HG03378 (cell line): ENCODE results near the gene ANKRD44.
"Not testable (repeated sequence)": the region's sequence is repeated elsewhere in the genome, so short reads cannot be mapped to it uniquely, and the experiment has no call there.

Experiments used
- ATAC-seq: cut with Tn5 transposase; IDR thresholded peaks from one replicate; pipeline ENCODE4 v1.9.1; 2021; ENCODE audit warnings: mild to moderate bottlenecking, moderate library complexity; ENCODE audit not compliant: unreplicated experiment

ANKRD44 gene

GRCh38 chr2:197310271-197310985 is at the start of gene ANKRD44:
ANKRD44 (minus strand) TSS chr2:197310780; CDS start chr2:197310604, 176 bp downstream.
- ATAC-seq: peak; percentile 49

GRCh38 chr2:197359859-197360258 is 49.3 kb upstream of the ANKRD44 start:
- no peak for ATAC-seq

GRCh38 chr2:197358931-197359330 is 48.4 kb upstream of the ANKRD44 start:
- ATAC-seq: no peak

GRCh38 chr2:197357986-197358385 is 47.4 kb upstream of the ANKRD44 start:
- ATAC-seq: no peak

GRCh38 chr2:197356136-197356535 is 45.6 kb upstream of the ANKRD44 start:
- no peak for ATAC-seq

GRCh38 chr2:197354169-197354558 is 43.6 kb upstream of the ANKRD44 start:
- no peak for ATAC-seq

- no peak for ATAC-seq
Measured at GRCh38 chr2:197353393-197354168, 43.0 kb upstream of the ANKRD44 start.

GRCh38 chr2:197349699-197350098 is 39.1 kb upstream of the ANKRD44 start:
- ATAC-seq: no peak

- ATAC-seq: no peak
Measured at GRCh38 chr2:197348721-197349360, 38.3 kb upstream of the ANKRD44 start.

GRCh38 chr2:197345846-197346370 is 35.3 kb upstream of the ANKRD44 start:
- no peak for ATAC-seq

- ATAC-seq: not testable (repeated sequence)
Measured at GRCh38 chr2:197343968-197344367, 33.4 kb upstream of the ANKRD44 start.

- ATAC-seq: no peak
Measured at GRCh38 chr2:197340591-197340990, 30.0 kb upstream of the ANKRD44 start.

GRCh38 chr2:197339496-197340220 is 29.1 kb upstream of the ANKRD44 start:
- no peak for ATAC-seq

GRCh38 chr2:197339016-197339415 is 28.4 kb upstream of the ANKRD44 start:
- no peak for ATAC-seq

GRCh38 chr2:197332641-197333040 is 22.1 kb upstream of the ANKRD44 start:
- ATAC-seq: no peak

- no peak for ATAC-seq
Measured at GRCh38 chr2:197328461-197328860, 17.9 kb upstream of the ANKRD44 start.

- no peak for ATAC-seq
Measured at GRCh38 chr2:197327472-197328098, 17.0 kb upstream of the ANKRD44 start.

GRCh38 chr2:197327073-197327471 is 16.5 kb upstream of the ANKRD44 start:
- ATAC-seq: no peak

- peak; percentile 87 for ATAC-seq
Measured at GRCh38 chr2:197324801-197325200, 14.2 kb upstream of the ANKRD44 start.
